GM21786 (cell line): Measurements from ENCODE around the gene KMT5B.
A peak's percentile ranks its signal among the peaks of the same experiment; 100 is the strongest.

Experiments
- ATAC-seq: cut with Tn5 transposase; IDR thresholded peaks from one replicate; pipeline ENCODE4 v1.9.1; 2021; ENCODE audit not compliant: unreplicated experiment

Gene KMT5B

DNA sequence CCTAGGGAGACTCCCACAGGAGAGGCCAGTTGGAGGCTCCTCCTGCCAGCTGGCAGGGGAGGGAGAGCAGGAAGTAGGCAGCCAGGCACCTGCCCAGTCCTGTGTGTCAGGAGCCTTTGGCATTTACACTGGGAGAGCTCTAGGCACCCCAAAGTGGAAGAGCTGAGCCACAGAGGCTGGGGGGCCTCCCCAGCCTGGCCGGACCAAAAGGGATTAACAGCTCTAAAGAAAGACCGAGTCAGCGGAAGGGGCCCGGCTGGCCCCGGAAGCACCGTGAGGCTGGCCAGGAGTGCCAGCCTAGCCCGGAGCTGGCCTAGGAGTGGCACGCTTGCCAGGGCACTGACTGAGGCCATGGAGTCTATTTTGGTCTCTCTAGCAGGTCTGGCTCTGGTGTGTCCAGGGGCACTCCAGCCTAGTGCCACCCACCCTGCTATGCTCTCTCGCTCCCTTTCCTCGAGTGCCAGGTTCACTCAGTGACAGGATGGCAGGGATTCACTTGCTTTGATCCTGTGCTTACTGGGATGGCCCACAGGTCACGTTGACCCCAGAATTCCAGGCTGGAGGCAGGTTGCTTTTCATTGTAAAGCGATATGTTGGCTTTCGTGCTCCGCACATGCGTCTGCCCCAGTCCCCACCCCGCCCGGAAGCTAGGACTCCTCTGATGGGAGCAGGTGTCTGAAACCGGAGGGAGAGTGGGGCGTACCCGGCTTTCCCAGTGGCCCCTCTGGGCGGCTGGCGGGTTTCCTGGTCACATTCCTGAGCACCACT, 3.3 kb upstream of the KMT5B start:
- ATAC-seq: no peak

DNA sequence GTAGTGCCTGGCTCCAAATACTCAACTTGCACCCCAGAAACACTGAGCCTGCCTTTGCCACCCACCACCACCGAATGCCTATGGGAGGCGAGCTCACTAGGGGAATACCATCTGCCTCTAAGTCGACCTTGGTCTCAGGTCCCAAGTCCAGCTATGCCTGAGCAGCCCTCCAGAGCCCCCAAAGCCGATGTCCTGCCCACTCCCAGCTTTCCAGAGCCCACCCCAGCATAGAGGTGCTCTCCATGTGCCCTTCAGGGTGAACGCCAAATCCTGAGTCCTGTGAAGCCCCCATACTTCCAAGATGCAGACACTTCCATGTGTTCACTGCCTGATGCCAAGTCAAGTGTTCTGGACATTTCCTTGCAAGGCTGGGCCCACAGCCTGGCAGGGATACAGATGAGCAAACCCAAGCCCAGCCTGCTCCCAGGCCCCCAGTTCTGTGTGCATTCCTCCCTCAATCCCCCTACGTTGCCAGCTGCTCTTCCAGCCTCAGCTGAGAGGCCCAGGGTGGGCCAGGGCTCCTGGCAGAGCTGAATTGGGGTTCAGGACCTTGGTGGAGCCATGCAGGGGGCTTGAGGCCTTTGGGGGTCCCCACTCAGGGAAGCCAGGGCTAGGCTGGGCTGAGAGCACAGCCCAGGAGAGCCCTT, 2.6 kb upstream of the KMT5B start:
- ATAC-seq: no peak

DNA sequence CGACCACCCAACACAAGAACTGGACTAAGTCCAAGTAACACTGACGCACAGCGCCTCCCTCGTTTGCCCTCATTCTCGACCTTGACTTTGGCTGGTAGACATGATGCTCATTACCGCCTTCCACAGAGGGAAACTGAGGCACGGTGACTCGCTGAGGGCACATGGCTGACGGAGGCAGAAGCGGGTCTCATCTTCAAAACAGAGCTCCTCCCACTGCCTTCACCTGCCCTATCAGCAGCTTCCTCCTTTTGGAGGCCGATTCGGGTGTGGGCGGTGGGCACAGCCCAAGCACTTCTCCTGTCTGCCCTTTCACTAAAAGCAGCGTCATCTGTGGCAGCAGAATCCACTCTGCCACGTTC, 2.0 kb upstream of the KMT5B start:
- ATAC-seq: no peak

DNA sequence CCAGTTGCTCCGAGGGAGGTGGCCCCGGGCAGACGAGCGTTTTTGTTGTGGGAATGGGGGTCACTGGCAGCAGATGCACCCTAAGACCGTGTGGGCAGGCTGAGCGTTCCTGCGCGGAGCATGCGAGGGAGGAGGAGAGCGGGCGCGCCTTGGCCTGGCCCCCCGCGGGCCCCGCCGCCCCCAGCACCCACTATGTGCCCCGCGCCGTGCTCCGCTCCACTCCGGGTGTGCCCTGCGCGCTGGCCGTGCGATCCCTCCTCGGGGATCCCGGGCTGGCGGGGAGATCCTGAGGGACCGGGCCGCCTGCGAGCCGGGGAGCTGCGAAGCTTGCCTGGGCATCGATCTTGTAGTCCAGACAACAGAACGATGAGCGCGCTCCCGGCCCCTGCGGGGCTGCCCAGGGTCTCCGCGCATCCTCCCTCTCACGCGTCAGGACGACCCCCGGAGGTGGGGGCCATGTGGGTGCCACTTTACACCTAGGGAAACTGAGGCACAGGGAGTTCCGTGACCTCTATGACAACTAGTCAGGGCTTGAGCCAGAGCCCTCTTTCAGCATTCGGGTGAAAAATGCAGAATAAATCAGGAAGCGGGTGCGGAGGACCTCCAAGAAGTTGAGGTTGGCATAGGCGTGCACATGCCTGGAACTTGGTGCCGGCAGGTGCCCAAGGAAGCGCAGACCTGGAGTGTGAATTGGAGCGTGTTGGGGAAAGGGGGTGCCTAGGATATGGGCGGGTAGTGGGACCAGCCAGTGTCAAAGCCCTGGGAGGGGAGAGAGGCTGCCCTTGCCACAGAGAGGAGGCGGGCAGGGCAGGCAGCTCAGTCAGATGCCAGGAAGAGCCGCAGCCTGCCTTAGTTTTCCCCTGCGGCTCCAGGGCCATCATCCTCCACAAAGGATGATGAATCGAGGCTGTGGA, 1.3 kb upstream of the KMT5B start:
- ATAC-seq: no peak

DNA sequence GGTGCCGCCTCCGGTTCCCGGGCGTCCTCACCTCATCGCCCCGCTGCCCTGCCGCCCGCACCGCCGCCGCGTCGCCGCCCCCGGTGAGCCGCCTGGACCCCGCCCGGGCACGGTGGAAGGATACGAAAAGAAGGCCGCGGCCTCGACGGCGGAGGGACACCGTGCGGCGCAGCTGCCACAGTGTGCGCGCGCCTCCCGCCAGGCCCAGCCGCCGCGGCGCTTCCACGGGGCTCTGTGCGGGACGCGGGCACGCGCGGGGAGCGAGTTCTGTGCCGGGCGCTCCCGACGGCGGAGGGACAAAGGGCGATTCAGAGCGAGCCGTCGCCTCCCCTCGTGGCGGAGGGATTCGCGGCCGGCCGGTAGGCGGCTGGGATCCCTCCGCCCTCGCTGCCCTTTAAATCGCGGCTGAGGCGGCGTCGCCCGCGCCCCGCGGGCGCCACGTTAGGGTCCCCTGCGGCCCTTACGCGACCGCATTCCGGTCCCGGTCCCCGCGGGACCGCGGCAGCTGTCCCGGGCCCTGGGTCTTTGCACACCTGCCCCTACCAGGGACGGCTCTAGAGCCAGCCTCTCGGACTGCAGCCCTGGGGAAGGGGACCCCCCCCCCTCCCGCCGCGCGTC, 568 bp upstream of the KMT5B start:
- ATAC-seq: no peak

DNA sequence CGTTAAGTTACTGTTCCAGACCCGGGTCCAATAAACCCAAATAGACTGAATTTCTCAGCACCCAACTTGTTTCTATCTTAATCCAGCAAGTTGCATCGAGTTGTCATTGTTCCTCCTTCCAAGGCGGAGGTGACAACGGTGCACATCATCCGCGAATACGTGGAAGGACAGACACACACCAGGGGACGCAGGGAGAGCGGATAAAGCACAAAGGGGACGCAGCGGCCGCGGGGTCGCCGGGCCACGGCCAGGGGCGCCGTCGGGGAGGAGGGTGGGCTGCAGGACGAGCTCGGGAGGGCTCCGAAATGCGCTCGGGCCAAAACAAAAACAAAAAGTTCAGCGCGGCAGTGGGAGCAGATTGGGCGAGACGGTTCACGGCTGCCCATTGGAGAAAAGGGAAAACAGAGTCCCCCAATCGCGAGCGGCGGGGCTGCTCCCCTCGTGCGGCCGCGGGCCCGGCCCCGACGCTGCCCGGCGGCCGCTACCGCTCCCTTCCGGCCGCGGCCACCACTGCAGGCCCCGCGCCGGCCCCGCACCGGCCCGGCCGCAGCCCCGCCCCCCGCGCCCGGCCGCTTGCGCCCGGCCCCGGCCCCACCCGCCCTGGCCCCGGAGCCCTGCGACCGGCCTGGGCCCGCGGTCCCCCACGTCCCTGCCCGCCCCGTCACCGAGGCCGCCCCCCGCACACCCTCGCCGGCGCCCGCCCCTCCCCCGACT, 518 bp downstream of the KMT5B start:
- ATAC-seq: peak; percentile 46

DNA sequence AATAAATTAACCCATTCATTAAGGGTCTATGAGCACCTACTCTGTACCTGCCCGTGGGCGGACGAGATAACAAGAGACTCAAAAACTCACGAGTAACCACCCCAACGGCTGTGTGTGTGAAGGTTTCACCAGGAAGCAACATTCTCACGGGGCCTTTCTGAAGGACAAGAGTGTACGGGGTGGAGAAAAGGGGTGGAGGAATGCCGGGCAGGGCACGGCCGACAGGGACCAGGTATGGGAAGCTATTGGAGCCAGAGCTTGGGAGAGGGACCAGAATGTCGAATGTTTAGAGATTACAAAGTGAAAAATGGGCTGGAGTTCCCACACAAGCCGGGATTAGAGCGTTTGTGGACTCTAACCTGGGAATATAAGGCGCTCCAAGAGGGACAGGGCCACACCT, 1.6 kb downstream of the KMT5B start:
- ATAC-seq: no peak

DNA sequence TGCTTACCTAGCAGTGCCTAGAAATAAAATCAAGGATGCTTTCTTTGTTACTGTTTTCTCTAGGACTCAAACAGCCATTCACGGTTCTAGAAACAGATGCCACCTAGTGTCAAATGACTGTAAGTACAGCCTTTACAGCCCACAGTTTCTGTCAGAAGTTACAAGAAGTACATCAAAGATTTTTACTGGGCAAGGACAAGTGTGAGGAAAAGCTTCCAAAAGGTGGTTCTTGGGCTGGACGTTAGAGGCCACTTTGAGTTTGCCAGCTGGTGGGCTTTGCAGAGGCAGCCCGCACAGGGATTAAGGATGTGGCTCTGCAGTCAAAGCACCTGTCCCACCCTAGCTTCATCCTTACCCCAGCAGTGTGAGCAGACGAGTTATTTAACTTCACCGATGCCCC, 6.9 kb downstream of the KMT5B start:
- no peak for ATAC-seq

DNA sequence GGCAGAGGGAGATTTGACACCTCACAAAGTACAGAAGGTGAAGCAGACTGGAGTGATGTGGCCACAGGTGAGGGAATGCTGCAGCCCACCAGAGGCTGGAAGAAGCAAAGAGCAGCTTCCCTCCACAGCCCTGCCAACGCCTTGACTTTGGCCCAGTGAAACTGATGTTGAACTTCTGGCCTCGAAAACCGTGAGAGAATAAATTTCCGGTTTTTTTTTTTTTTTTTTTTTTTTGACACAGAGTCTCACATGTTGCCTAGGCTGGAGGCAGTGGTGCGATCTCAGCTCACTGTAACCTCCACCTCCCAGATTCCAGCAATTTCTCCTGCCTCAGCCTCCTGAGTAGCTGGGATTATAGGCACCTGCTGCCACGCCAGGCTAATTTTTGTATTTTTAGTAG, 8.7 kb downstream of the KMT5B start:
- ATAC-seq: no peak

DNA sequence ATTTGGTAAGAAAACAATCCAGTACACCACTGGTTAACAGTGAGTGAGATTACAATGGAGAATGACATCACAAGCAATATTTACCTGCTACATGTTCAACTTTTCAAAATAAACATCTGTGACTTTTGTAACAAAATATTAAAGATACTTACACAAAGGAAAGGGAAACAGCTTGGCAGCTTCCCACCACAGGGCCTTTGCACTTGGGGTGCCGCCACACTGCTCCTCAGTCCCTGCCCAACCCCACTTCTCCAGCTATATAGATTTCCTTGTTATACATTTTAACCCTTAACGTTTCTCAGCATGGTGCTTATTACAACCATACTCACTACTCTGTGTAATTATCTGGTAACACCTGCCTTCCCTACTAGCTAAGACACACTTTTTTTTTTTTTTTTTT, 10.9 kb downstream of the KMT5B start:
- ATAC-seq: no peak

DNA sequence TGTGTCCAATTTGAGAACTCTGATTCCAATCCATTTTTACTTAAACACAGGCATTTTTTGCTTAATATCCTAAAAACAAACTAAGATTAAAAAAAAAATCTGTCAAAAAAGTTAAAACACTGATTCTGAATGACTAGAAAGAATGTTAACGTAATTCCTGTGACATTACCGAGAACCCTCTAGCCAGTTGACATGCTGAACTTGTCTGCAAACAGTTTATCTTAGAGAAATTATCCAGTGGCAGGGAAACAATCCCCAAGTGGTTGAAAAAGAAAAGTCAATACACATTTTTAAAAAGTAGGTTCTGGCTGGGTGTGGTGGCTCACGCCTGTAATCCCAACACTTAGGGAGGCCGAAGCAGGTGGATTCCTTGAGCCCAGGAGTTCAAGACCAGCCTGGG, 11.6 kb downstream of the KMT5B start:
- ATAC-seq: no peak

DNA sequence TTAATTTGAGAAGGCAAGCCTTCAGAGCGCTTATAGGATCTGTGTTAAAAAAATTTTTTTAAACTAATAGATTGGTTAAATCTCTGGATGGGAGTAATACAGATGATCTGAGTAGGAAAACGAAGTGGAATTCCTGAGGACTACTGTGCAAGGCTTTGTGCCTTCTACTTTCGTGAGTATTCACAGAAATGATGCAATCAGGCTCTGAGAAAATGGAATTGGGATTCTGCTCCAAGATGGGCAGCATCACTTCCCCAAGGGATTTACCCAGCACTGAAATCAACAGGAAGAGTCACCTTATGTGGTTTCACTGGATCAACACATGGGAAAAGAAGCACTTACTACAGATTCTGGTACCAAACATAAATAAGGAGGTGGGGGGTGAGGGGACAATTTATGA, 12.5 kb downstream of the KMT5B start:
- no peak for ATAC-seq

DNA sequence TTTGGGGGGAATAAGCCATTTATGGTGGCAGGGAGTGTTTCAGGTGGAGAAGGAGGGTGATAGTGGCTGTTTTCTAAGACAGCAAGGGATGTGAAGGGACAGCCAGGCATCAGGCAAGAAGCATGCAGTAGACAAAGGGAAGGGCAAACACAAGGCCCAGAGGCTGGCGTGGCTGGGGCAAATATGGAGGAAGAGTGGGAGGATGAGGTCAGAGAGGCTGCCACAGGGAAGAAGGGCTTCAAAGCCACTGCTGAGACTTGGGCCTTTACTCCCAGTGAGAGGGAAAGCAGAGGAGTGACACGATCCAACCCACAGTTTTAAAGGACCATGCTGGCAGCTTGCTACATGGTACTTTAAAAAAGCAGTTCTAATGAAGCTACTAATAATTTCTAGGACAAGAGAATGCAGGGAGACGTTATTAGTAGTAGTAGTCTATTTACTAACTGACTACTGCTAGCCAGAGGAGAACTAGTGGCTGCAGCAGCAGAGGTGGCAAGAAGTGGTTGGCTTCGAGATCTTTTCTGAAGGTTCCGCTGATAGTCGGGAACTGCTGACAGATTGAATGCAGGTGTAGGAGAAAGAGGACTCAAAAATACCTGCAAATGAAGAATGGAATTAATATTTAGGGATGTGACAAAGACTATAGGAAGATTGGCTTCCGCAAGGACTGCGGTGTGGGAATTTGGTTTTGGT, 13.7 kb downstream of the KMT5B start:
- no peak for ATAC-seq

DNA sequence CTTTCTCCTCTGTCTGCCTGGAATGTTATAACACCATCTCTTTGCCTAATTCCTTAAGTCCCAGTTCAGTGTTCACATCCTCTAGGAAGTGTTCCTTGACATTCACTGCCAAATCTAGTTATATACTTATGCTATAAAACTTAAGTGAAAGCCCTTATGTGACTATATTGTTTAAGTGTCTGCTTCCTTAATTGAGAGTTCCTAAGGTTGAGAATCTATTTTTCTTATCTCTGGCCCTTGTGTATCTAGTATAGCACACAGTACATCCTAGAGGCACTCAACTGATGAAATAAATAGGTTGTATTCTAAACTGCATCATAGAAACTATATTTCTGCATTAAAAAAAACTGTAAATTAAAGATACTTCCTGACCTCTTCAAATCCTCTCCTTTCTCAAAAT, 16.9 kb downstream of the KMT5B start:
- no peak for ATAC-seq

DNA sequence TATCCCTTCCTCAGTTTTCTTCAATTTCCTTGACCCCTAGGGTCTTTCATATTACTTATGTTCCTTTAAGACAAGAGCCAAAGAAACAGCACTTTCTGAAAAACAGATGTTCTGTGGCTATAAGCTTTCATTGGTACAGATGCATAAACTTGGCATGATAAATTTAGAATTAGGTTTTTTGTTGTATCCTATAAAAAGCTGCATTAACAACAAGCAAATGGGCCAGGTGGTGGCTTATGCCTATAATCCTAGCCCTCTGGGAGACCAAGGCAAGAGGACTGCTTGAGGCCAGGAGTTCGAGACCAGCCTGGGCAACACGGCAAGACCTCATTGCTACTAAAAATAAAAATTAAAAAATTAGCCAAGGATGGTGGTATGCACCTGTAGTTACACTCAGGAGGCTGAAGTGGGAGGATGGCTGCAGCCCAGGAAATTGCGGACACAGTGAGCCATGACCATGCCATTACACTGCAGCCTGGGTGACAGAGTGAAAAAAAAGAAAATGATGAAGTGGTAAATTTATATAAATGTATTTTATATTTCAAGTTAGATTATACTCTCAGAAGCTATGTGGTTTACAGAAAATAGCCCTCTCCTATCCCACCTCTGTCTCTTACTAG, 18.3 kb downstream of the KMT5B start:
- no peak for ATAC-seq

DNA sequence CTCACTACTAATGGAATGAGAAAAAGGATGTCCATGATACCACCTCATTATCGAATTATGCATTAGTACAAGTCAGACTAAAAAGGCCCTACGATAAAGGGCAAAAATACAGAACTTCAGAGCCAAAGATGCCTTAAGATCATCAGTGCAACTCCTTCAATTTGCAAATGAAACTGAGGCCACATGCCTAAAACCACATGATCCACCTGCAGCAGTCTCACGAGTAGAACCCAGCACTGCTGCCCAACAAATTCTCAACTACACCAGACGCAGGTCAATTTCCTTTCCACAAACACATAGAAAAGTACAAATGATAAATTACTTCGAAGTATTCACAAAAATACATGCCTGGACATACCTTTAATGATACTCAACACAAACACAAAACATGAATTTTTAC, 20.1 kb downstream of the KMT5B start:
- no peak for ATAC-seq

DNA sequence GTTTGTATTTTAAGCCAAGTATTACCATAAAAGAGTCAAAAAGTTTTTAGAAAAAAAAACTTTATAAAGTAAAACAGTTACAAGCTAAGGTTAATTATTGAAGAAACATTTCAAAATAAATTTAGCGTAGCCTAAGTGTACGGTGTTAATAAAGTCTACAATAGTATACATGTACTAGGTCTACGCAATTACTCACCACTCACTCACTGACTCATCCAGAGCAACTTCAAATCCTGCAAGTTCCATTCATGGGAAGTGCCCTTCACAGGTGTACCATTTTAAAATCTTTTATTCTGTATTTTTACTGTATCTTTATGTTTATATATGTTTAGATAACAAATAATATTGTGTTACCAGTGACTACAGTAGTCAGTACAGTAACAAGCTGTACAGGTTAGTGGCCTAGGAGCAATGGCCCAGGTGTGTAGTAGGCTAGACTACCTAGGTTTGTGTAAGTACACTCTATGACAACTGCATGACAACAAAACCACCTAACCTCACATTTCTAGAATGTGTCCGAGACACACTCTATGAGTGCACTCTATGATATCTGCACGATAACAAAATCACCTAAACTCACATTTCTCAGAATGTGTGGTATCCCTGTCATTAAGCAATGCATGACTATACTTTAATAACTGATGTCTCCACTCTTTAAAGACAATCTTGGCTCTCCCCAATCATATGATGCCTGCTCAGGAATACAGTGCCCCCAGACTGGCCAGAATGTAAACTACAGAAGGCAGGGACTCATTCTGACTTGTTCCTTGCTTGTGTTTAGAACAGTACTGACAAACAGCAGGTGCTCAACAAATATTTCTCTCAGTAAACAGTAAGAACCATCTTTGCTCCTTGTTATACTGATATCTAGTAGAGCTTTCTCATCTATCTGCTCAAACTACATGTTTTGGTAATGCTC, 21.2 kb downstream of the KMT5B start:
- ATAC-seq: no peak

DNA sequence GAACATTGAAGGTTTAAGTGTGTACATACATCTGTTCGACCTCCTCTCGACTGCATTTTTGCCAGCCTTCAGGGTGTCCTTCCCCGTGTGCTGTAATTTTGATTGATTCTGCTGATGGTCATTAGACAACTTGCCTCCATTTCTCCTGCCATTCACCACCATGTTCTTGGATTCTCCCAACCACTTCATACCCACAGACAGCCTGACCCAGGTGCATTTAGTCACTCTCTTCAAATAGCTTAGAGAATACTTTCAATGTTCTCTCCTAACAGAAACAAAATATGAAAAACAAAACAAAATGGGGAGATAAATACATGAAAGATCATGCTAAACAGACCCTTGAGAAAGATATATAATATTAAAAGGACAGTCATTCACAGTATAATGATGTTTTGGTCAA, 23.2 kb downstream of the KMT5B start:
- ATAC-seq: no peak

DNA sequence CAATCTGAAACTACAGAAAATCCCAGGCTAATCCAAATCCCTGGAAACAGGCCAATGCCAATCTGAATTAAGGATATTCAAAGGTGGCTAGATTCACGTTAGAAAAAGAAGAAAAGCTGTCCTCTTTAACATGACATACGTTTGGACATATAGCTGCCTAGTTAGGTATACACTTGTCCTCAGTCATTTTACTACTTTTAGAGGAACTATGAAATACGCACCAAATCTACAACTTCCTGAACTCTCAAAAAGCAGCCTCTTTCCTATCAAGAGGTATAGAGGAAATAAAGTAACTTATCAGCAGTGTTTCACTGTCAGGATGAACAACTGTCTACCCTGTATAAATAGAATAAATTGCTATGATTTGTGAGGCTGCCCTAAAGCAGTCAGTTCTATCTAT, 24.0 kb downstream of the KMT5B start:
- no peak for ATAC-seq
